Measurements from ENCODE around the gene ATP2A3. TPM values are rescaled to one million over a fixed set of nuclear protein-coding genes. Genes with fewer than 3 reads are reported as not detected.

The ATP2A3 gene
- total and polyA plus RNA-seq, 5 donors, result 7.9 to 16.6 (median 14.4) TPM

- H3K27me3 ChIP-seq (ENCODE audit: control insufficient read depth, insufficient read depth), result no peaks in the 10 kb centered on the region
- 80% methylated on average over 11 of the region's 11 CpGs for WGBS
- no peak overlapping the region for H3K27ac ChIP-seq (ENCODE audit: low read length)
- peaks cover 2% of the 10 kb centered on the region for H3K4me1 ChIP-seq (ENCODE audit: control insufficient read depth, insufficient read depth, low read length)
- H3K4me3 ChIP-seq (ENCODE audit: low read length), result no peak overlapping the region
- no peaks in the 10 kb centered on the region for H3K9me3 ChIP-seq (ENCODE audit: control insufficient read depth, low read length)
- DNase-seq (no peak), ATAC-seq (no peak)
- intact Hi-C loops (cut with DNase I), result loop anchor here in 1 of 4 donors (5.0 kb wide), 1 partner anchor 35 kb away; no protein-coding TSS in a partner anchor
These were observed 56.6 kb downstream of the ATP2A3 start for GRCh38 chr17:3907483-3908216.

- no peak for DNase-seq
- 86% methylated on average over 4 of the region's 4 CpGs for whole genome bisulfite sequencing
- Histone ChIP-seq H3K4me3 (ENCODE audit: low read length) (no peak overlapping the region), H3K9me3 (ENCODE audit: control insufficient read depth, low read length) (no peaks in the 10 kb centered on the region), H3K4me1 (ENCODE audit: control insufficient read depth, insufficient read depth, low read length) (peaks cover 2% of the 10 kb centered on the region), H3K27ac (ENCODE audit: low read length) (no peak overlapping the region), H3K27me3 (ENCODE audit: control insufficient read depth, insufficient read depth) (no peaks in the 10 kb centered on the region)
- intact Hi-C loops (cut with DNase I), result loop anchor here in 1 of 4 donors (5.0 kb wide), 1 partner anchor 35 kb away; no protein-coding TSS in a partner anchor
- no peak for ATAC-seq
These were observed 57.4 kb downstream of the ATP2A3 start for GRCh38 chr17:3906881-3907280.

GRCh38 chr17:3905017-3905520 is 59.2 kb downstream of the ATP2A3 start:
- Histone ChIP-seq H3K4me3 (ENCODE audit: low read length) (no peak overlapping the region), H3K27me3 (ENCODE audit: control insufficient read depth, insufficient read depth) (no peaks in the 10 kb centered on the region), H3K9me3 (ENCODE audit: control insufficient read depth, low read length) (no peaks in the 10 kb centered on the region), H3K4me1 (ENCODE audit: control insufficient read depth, insufficient read depth, low read length) (no peaks in the 10 kb centered on the region), H3K27ac (ENCODE audit: low read length) (no peak overlapping the region)
- intact Hi-C loops (cut with DNase I), result loop anchor here in 1 of 4 donors (5.0 kb wide), 1 partner anchor 33 kb away; no protein-coding TSS in a partner anchor
- DNase-seq (no peak), ATAC-seq (no peak)
- 91% methylated on average over 11 of the region's 11 CpGs for WGBS

- peak in 1 of 2 donors; percentile 18 for ATAC-seq
- WGBS, result 85% methylated on average over 15 of the region's 15 CpGs
- Histone ChIP-seq H3K4me1 (ENCODE audit: control insufficient read depth, insufficient read depth, low read length) (no peaks in the 10 kb centered on the region), H3K27ac (ENCODE audit: low read length) (no peak overlapping the region), H3K9me3 (ENCODE audit: control insufficient read depth, low read length) (no peaks in the 10 kb centered on the region), H3K4me3 (ENCODE audit: low read length) (no peak overlapping the region), H3K27me3 (ENCODE audit: control insufficient read depth, insufficient read depth) (no peaks in the 10 kb centered on the region)
- intact Hi-C loops (cut with DNase I), result no loop called here
- no peak for DNase-seq
These were observed 59.7 kb downstream of the ATP2A3 start for GRCh38 chr17:3904501-3904900.

GRCh38 chr17:3903881-3904290 is 60.4 kb downstream of the ATP2A3 start:
- ATAC-seq (peak; percentile 26 to 52), DNase-seq (peak in 1 of 3 donors; percentile 60)
- 62% methylated on average over 21 of the region's 21 CpGs for WGBS
- Histone ChIP-seq H3K4me1 (ENCODE audit: control insufficient read depth, insufficient read depth, low read length) (no peaks in the 10 kb centered on the region), H3K4me3 (ENCODE audit: low read length) (no peak overlapping the region), H3K27ac (ENCODE audit: low read length) (no peak overlapping the region), H3K27me3 (ENCODE audit: control insufficient read depth, insufficient read depth) (no peaks in the 10 kb centered on the region), H3K9me3 (ENCODE audit: control insufficient read depth, low read length) (no peaks in the 10 kb centered on the region)
- intact Hi-C loops (cut with DNase I), result no loop called here

- H3K27ac ChIP-seq (ENCODE audit: low read length), result no peak overlapping the region
- ATAC-seq (peak in 1 of 2 donors; percentile 25), DNase-seq (peak in 1 of 3 donors; percentile 43)
- H3K4me1 ChIP-seq (ENCODE audit: control insufficient read depth, insufficient read depth, low read length), result no peaks in the 10 kb centered on the region
- H3K27me3 ChIP-seq (ENCODE audit: control insufficient read depth, insufficient read depth), result no peaks in the 10 kb centered on the region
- no peak overlapping the region for H3K4me3 ChIP-seq (ENCODE audit: low read length)
- intact Hi-C loops (cut with DNase I), result no loop called here
- no peaks in the 10 kb centered on the region for H3K9me3 ChIP-seq (ENCODE audit: control insufficient read depth, low read length)
- WGBS, result 76% methylated on average over 25 of the region's 25 CpGs
These were observed 61.0 kb downstream of the ATP2A3 start for GRCh38 chr17:3903051-3903825.

GRCh38 chr17:3900646-3901045 is 63.6 kb downstream of the ATP2A3 start:
- intact Hi-C loops (cut with DNase I), result no loop called here
- no peak for ATAC-seq
- peak in 1 of 3 donors; percentile 21 for DNase-seq
- H3K27ac ChIP-seq (ENCODE audit: low read length), result no peak overlapping the region
- H3K4me1 ChIP-seq (ENCODE audit: control insufficient read depth, insufficient read depth, low read length), result no peaks in the 10 kb centered on the region
- no peak overlapping the region for H3K4me3 ChIP-seq (ENCODE audit: low read length)
- no peaks in the 10 kb centered on the region for H3K9me3 ChIP-seq (ENCODE audit: control insufficient read depth, low read length)
- 65% methylated on average over 6 of the region's 6 CpGs for WGBS
- no peaks in the 10 kb centered on the region for H3K27me3 ChIP-seq (ENCODE audit: control insufficient read depth, insufficient read depth)

- ATAC-seq (no peak), DNase-seq (peak in 1 of 3 donors; percentile 53)
- H3K27ac ChIP-seq (ENCODE audit: low read length), result no peak overlapping the region
- no peak overlapping the region for H3K4me3 ChIP-seq (ENCODE audit: low read length)
- no peaks in the 10 kb centered on the region for H3K9me3 ChIP-seq (ENCODE audit: control insufficient read depth, low read length)
- no peaks in the 10 kb centered on the region for H3K27me3 ChIP-seq (ENCODE audit: control insufficient read depth, insufficient read depth)
- H3K4me1 ChIP-seq (ENCODE audit: control insufficient read depth, insufficient read depth, low read length), result peaks cover 16% of the 10 kb centered on the region
- WGBS, result 95% methylated on average over 12 of the region's 12 CpGs
- intact Hi-C loops (cut with DNase I), result no loop called here
These were observed 66.5 kb downstream of the ATP2A3 start for GRCh38 chr17:3897731-3898130.

- no peaks in the 10 kb centered on the region for H3K9me3 ChIP-seq (ENCODE audit: control insufficient read depth, low read length)
- intact Hi-C loops (cut with DNase I), result no loop called here
- H3K4me1 ChIP-seq (ENCODE audit: control insufficient read depth, insufficient read depth, low read length), result peaks cover 16% of the 10 kb centered on the region
- no peak overlapping the region for H3K27ac ChIP-seq (ENCODE audit: low read length)
- no peak overlapping the region for H3K4me3 ChIP-seq (ENCODE audit: low read length)
- ATAC-seq (no peak), DNase-seq (peak in 1 of 3 donors; percentile 18)
- no peaks in the 10 kb centered on the region for H3K27me3 ChIP-seq (ENCODE audit: control insufficient read depth, insufficient read depth)
- WGBS, result 83% methylated on average over 6 of the region's 6 CpGs
These were observed 67.3 kb downstream of the ATP2A3 start for GRCh38 chr17:3896968-3897235.

- intact Hi-C loops (cut with DNase I), result no loop called here
- 63% methylated on average over 15 of the region's 15 CpGs for WGBS
- Histone ChIP-seq H3K27me3 (ENCODE audit: control insufficient read depth, insufficient read depth) (no peaks in the 10 kb centered on the region), H3K9me3 (ENCODE audit: control insufficient read depth, low read length) (no peaks in the 10 kb centered on the region), H3K27ac (ENCODE audit: low read length) (peak overlapping the region; percentile 6), H3K4me3 (ENCODE audit: low read length) (no peak overlapping the region), H3K4me1 (ENCODE audit: control insufficient read depth, insufficient read depth, low read length) (peaks cover 16% of the 10 kb centered on the region)
- no peak for ATAC-seq
- DNase-seq, result peak in 2 of 3 donors; percentile 55 to 62
These were observed 67.9 kb downstream of the ATP2A3 start for GRCh38 chr17:3896108-3896967.
